GM23338 (cell line): ENCODE data around the gene DDB1. TPM values are rescaled to one million over a fixed set of nuclear protein-coding genes. Genes with fewer than 3 reads are reported as not detected.

Experiments
- ATAC-seq: fragments of 200-7000 bp; cut with Tn5 transposase; 3 replicates; pipeline ENCODE4 v1.9.1; 2020
- DNase-seq: peaks from one replicate; pipeline ENCODE4 v3.0.0-alpha.2; 2015; ENCODE audit warnings: low spot score
- H2AFZ ChIP-seq: fragments of 200-600 bp; sonication (generic); 2 replicates; pipeline ENCODE4 v1.8.0; 2016; ENCODE audit warnings: antibody characterized with exemption, mild to moderate bottlenecking, moderate library complexity
- H3F3A ChIP-seq: fragments of 200-600 bp; sonication (generic); replicated peaks from 2 replicates; pipeline ENCODE4 v1.8.0; 2017; ENCODE audit warnings: antibody characterized with exemption, mixed run types, low read depth
- H3K27ac ChIP-seq: fragments of 200-600 bp; sonication (generic); 2 replicates; pipeline ENCODE4 v1.6.1; 2016; ENCODE audit warnings: low read depth
- H3K27me3 ChIP-seq: fragments of 200-600 bp; sonication (generic); 2 replicates; pipeline ENCODE4 v1.8.0; 2016; ENCODE audit warnings: mild to moderate bottlenecking, mixed run types, moderate library complexity; ENCODE audit not compliant: insufficient read depth
- H3K36me3 ChIP-seq: fragments of 200-600 bp; sonication (generic); 2 replicates; pipeline ENCODE4 v1.8.0; 2016; ENCODE audit warnings: mild to moderate bottlenecking; ENCODE audit not compliant: insufficient read depth
- H3K4me1 ChIP-seq: fragments of 200-600 bp; sonication (generic); 2 replicates; pipeline ENCODE4 v1.8.0; 2016; ENCODE audit warnings: mild to moderate bottlenecking, moderate library complexity; ENCODE audit not compliant: insufficient read depth
- H3K4me2 ChIP-seq: fragments of 200-600 bp; sonication (generic); 2 replicates; pipeline ENCODE4 v1.7.1; 2017; ENCODE audit warnings: mixed run types
- H3K4me3 ChIP-seq: fragments of 200-600 bp; sonication (generic); 2 replicates; pipeline ENCODE4 v1.6.1; 2016; ENCODE audit warnings: mixed run types
- H3K79me2 ChIP-seq: fragments of 200-600 bp; sonication (generic); replicated peaks from 2 replicates; pipeline ENCODE4 v1.8.0; 2017; ENCODE audit warnings: mild to moderate bottlenecking; ENCODE audit not compliant: insufficient read depth
- H3K9me2 ChIP-seq: fragments of 200-600 bp; sonication (generic); 2 replicates; pipeline ENCODE4 v1.8.0; 2017; ENCODE audit not compliant: insufficient read depth
- H4K20me1 ChIP-seq: fragments of 200-600 bp; sonication (generic); replicated peaks from 2 replicates; pipeline ENCODE4 v1.8.0; 2017; ENCODE audit warnings: mild to moderate bottlenecking; ENCODE audit not compliant: insufficient read depth
- H3K27ac Mint-ChIP-seq: 2 replicates; pipeline ENCODE4 v1.8.0; 2020; ENCODE audit warnings: inconsistent platforms, mild to moderate bottlenecking, moderate library complexity, mixed read lengths
- H3K27me3 Mint-ChIP-seq: 3 replicates; pipeline ENCODE4 v1.8.0; 2022; ENCODE audit warnings: low read depth, mild to moderate bottlenecking, moderate library complexity, mixed read lengths, inconsistent platforms; ENCODE audit not compliant: insufficient read depth, poor library complexity
- H3K36me3 Mint-ChIP-seq: 3 replicates; pipeline ENCODE4 v1.8.0; 2021; ENCODE audit warnings: low read depth, mild to moderate bottlenecking, inconsistent platforms, moderate library complexity, mixed read lengths
- H3K4me1 Mint-ChIP-seq: 3 replicates; pipeline ENCODE4 v1.8.0; 2020; ENCODE audit warnings: mild to moderate bottlenecking, inconsistent platforms, mixed read lengths
- H3K4me3 Mint-ChIP-seq: 3 replicates; pipeline ENCODE4 v1.8.0; 2021; ENCODE audit warnings: moderate library complexity, mild to moderate bottlenecking, inconsistent platforms, mixed read lengths
- H3K9me3 Mint-ChIP-seq: 3 replicates; pipeline ENCODE4 v1.8.0; 2020; ENCODE audit warnings: moderate library complexity, mild to moderate bottlenecking, inconsistent platforms, mixed read lengths
- CREB1 ChIP-seq: fragments of 250-450 bp; sonication (Bioruptor Pico); IDR thresholded peaks from 2 replicates; pipeline ENCODE4 v1.5.0; 2020; ENCODE audit warnings: low read depth, mild to moderate bottlenecking, moderate library complexity
- ETS1 ChIP-seq: IDR thresholded peaks from 2 replicates; pipeline ENCODE4 v1.6.1; 2016; ENCODE audit warnings: antibody characterized with exemption
- EZH2 ChIP-seq: fragments of 200-600 bp; sonication (generic); IDR thresholded peaks from one replicate; pipeline ENCODE4 v1.8.0; 2017; ENCODE audit warnings: antibody characterized with exemption, mild to moderate bottlenecking, low read depth; ENCODE audit not compliant: unreplicated experiment
- JUNB ChIP-seq: IDR thresholded peaks from one replicate; pipeline ENCODE4 v1.6.1; 2016; ENCODE audit warnings: antibody characterized with exemption; ENCODE audit not compliant: unreplicated experiment
- NANOG ChIP-seq: IDR thresholded peaks from 2 replicates; pipeline ENCODE4 v1.6.1; 2016; ENCODE audit warnings: antibody characterized with exemption, borderline replicate concordance
- POLR2AphosphoS5 ChIP-seq: IDR thresholded peaks from 2 replicates; pipeline ENCODE4 v1.6.1; 2016; ENCODE audit warnings: antibody characterized with exemption, low read depth
- REST ChIP-seq: IDR thresholded peaks from one replicate; pipeline ENCODE4 v1.6.1; 2018; ENCODE audit warnings: antibody characterized with exemption; ENCODE audit not compliant: unreplicated experiment
- STAT1 ChIP-seq: IDR thresholded peaks from one replicate; pipeline ENCODE4 v1.6.1; 2016; ENCODE audit warnings: antibody characterized with exemption; ENCODE audit not compliant: unreplicated experiment
- ZNF331 ChIP-seq: fragments of 250-450 bp; sonication (Bioruptor Pico); IDR thresholded peaks from 2 replicates; pipeline ENCODE4 v1.5.0; 2020; ENCODE audit warnings: low read depth, mild to moderate bottlenecking, moderate library complexity
- polyA plus RNA-seq: library from polyadenylated mRNA; unstranded; fragments of >200 nt; fragmentation: Nextera tagmentation; extraction: Ambion mirVana; gene quantifications from 2 replicates; pipeline ENCODE4 v1.2.1, GENCODE V29; 2016
- total RNA-seq: library from RNA; depleted of rRNA; stranded (reverse); fragments of >200 nt; shearing (Covaris generic); gene quantifications from 2 replicates; pipeline ENCODE4 v1.2.3, GENCODE V29; 2014

Gene DDB1
- total and polyA plus RNA-seq, 2 experiments from 2014 or later, result 102 to 282 TPM

- H3K27ac ChIP-seq, result peak overlapping the region; percentile 100
- peaks cover 16% of the 10 kb centered on the region for H3K36me3 ChIP-seq
- Mint-ChIP-seq H3K27ac (peak overlapping the region; percentile 98), H3K9me3 (no peaks in the 10 kb centered on the region), H3K27me3 (peaks cover 8% of the 10 kb centered on the region), H3K4me3 (peak overlapping the region; percentile 99), H3K4me1 (peaks cover 17% of the 10 kb centered on the region), H3K36me3 (peaks cover 32% of the 10 kb centered on the region)
- peaks cover 36% of the 10 kb centered on the region for H3K79me2 ChIP-seq
- H3K9me2 ChIP-seq, result no peaks in the 10 kb centered on the region
- no peaks in the 10 kb centered on the region for H3K27me3 ChIP-seq
- ATAC-seq, result peak; percentile 1
- peak overlapping the region; percentile 97; the same call in 1 of the 2 replicates for H2AFZ ChIP-seq
- no peak for TF ChIP-seq CREB1
- peaks cover 8% of the 10 kb centered on the region; the same call in 1 of the 2 replicates for H4K20me1 ChIP-seq
- DNase-seq, result peak; percentile 17
- H3K4me1 ChIP-seq, result peaks cover 11% of the 10 kb centered on the region
- peak overlapping the region; percentile 97 for H3K4me2 ChIP-seq
- H3K4me3 ChIP-seq, result peak overlapping the region; percentile 86
- H3F3A ChIP-seq, result peaks cover 10% of the 10 kb centered on the region; the same call in 1 of the 2 replicates
Observed at GRCh38 chr11:61361237-61361740, 28.4 kb upstream of the DDB1 start.

- H3K4me2 ChIP-seq, result no peak overlapping the region
Observed at GRCh38 chr11:61359516-61359915, 26.6 kb upstream of the DDB1 start.

GRCh38 chr11:61358566-61358965, 25.7 kb upstream of the DDB1 start:
- Histone ChIP-seq H3K27me3 (no peaks in the 10 kb centered on the region), H3K4me3 (no peak overlapping the region), H3K9me2 (no peaks in the 10 kb centered on the region), H3K4me2 (no peak overlapping the region), H3K27ac (no peak overlapping the region), H3K4me1 (peaks cover 11% of the 10 kb centered on the region), H3K36me3 (no peaks in the 10 kb centered on the region), H3F3A (peaks cover 5% of the 10 kb centered on the region; the same call in 1 of the 2 replicates), H3K79me2 (peaks cover 29% of the 10 kb centered on the region), H2AFZ (no peak overlapping the region), H4K20me1 (0 out of 2 replicates have a peak, but pooled peaks cover 4% of the 10 kb centered on the region)
- ATAC-seq, result no peak
- peaks cover 10% of the 10 kb centered on the region for H3K36me3 Mint-ChIP-seq
- H3K27me3 Mint-ChIP-seq, result peaks cover 8% of the 10 kb centered on the region
- TF ChIP-seq STAT1 (no peak), REST (no peak), ZNF331 (CRISPR knock-in tag) (no peak), ETS1 (no peak), JUNB (no peak), NANOG (no peak), EZH2 (no peak), CREB1 (no peak)
- peaks cover 14% of the 10 kb centered on the region for H3K4me1 Mint-ChIP-seq
- no peak for DNase-seq
- H3K9me3 Mint-ChIP-seq, result no peaks in the 10 kb centered on the region
- H3K27ac Mint-ChIP-seq, result no peak overlapping the region
- no peak overlapping the region for H3K4me3 Mint-ChIP-seq

More at GRCh38 chr11:61359516-61359915, 26.6 kb upstream of the DDB1 start:
- no peak overlapping the region for H3K27ac Mint-ChIP-seq
- Histone ChIP-seq H3K4me3 (no peak overlapping the region), H4K20me1 (peaks cover 8% of the 10 kb centered on the region; the same call in 1 of the 2 replicates), H3K36me3 (no peaks in the 10 kb centered on the region), H3K27me3 (no peaks in the 10 kb centered on the region), H2AFZ (no peak overlapping the region), H3K9me2 (no peaks in the 10 kb centered on the region), H3K4me1 (peaks cover 11% of the 10 kb centered on the region), H3K27ac (no peak overlapping the region), H3F3A (peaks cover 10% of the 10 kb centered on the region; the same call in 1 of the 2 replicates), H3K79me2 (peaks cover 36% of the 10 kb centered on the region)
- no peak for DNase-seq
- H3K4me3 Mint-ChIP-seq, result peak overlapping the region; percentile 17; the same call in 1 of the 3 replicates
- no peak for ATAC-seq
- H3K9me3 Mint-ChIP-seq, result no peaks in the 10 kb centered on the region
- peaks cover 18% of the 10 kb centered on the region for H3K36me3 Mint-ChIP-seq
- peaks cover 17% of the 10 kb centered on the region for H3K4me1 Mint-ChIP-seq
- peaks cover 8% of the 10 kb centered on the region for H3K27me3 Mint-ChIP-seq
- TF ChIP-seq JUNB (no peak), POLR2AphosphoS5 (no peak), EZH2 (no peak)
